ENCODE results near the gene MRPL40. TPM values are rescaled to one million over a fixed set of nuclear protein-coding genes. Genes with fewer than 3 reads are reported as not detected.

The MRPL40 gene
- total and polyA plus RNA-seq, 4 donors: 17.0 to 61.4 (median 32.2) TPM

DNA sequence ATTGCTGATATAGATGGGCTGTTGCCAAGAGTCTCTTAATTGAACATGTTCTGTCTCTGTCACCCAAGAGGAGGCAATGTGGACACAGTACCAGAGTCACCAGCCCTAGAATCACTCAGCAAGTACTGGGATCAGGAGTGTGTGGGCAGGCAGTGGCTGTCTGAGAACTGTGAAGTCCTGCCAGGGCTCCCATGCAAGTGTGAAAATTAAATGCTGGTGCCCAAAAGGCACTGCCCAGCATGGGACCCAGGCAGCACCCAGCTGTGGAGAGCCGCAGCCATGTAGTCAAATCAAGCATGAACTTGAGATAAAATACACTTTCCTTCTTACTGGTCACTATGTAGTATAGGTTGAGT is 20.7 kb upstream of the MRPL40 start:
- 96 to 100% methylated on average over 1 of the region's 1 CpG for WGBS, 2 donors
- H3K27me3 ChIP-seq (ENCODE audit: control insufficient read depth in 3 of 3, insufficient read depth in 3 of 3, low read length in 2 of 3): no peaks in the 10 kb centered on the region
- H3K27ac ChIP-seq (ENCODE audit: low read depth in 1 of 2, low read length in 1 of 2): no peak overlapping the region
- DNase-seq: no peak
- TF ChIP-seq, protein P1, sequence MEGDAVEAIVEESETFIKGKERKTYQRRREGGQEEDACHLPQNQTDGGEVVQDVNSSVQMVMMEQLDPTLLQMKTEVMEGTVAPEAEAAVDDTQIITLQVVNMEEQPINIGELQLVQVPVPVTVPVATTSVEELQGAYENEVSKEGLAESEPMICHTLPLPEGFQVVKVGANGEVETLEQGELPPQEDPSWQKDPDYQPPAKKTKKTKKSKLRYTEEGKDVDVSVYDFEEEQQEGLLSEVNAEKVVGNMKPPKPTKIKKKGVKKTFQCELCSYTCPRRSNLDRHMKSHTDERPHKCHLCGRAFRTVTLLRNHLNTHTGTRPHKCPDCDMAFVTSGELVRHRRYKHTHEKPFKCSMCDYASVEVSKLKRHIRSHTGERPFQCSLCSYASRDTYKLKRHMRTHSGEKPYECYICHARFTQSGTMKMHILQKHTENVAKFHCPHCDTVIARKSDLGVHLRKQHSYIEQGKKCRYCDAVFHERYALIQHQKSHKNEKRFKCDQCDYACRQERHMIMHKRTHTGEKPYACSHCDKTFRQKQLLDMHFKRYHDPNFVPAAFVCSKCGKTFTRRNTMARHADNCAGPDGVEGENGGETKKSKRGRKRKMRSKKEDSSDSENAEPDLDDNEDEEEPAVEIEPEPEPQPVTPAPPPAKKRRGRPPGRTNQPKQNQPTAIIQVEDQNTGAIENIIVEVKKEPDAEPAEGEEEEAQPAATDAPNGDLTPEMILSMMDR (IDR thresholded peaks at IDR 0.05; ENCODE audit: control extremely low read depth, extremely low read depth): no peak
- no peaks in the 10 kb centered on the region for H3K9me3 ChIP-seq (ENCODE audit: control insufficient read depth in 4 of 4, insufficient read depth in 3 of 4, low read length in 3 of 4)
- H3K4me1 ChIP-seq (ENCODE audit: control insufficient read depth in 5 of 5, insufficient read depth in 5 of 5, low read length in 5 of 5): peaks cover 0 to 8% (median 0%) of the 10 kb centered on the region in 5 donors
- H3K4me3 ChIP-seq: no peak overlapping the region
- H3K36me3 ChIP-seq (ENCODE audit: control insufficient read depth in 4 of 4, insufficient read depth in 4 of 4, low read length in 4 of 4): peaks cover 0 to 18% (median 2%) of the 10 kb centered on the region in 4 donors
- no peak for ATAC-seq (ENCODE audit: insufficient read depth, low FRiP score)
- H3K9ac ChIP-seq (ENCODE audit: insufficient read depth in 1 of 2, low read length in 2 of 2): no peak overlapping the region

DNA sequence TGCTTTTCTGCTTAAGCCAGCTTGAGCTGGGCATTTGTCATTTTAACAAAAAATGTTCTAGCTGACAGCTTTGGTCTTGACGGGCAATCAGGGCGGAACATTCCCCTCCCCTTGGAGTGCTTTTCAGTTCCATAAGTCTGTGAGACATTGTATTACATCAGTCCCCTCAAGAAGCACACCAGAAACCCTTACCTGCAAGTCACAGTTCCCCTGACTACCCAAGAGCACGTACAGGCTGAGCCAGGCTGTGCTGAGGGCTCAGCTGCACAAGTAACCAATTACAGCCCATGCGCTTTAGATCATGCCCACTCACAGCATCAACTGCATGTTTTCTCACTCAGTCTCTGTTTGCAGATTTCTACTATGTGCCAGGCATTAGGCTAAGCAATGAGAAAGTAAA is 19.9 kb upstream of the MRPL40 start:
- H3K9me3 ChIP-seq (ENCODE audit: control insufficient read depth in 4 of 4, insufficient read depth in 3 of 4, low read length in 3 of 4): no peaks in the 10 kb centered on the region
- H3K4me3 ChIP-seq: no peak overlapping the region
- 77 to 91% methylated on average over 4 of the region's 4 CpGs for WGBS, 2 donors
- peaks cover 0 to 14% (median 0%) of the 10 kb centered on the region in 4 donors for H3K36me3 ChIP-seq (ENCODE audit: control insufficient read depth in 4 of 4, insufficient read depth in 4 of 4, low read length in 4 of 4)
- DNase-seq (no peak), ATAC-seq (ENCODE audit: insufficient read depth, low FRiP score) (no peak)
- TF ChIP-seq, protein P1 (IDR thresholded peaks at IDR 0.05; ENCODE audit: control extremely low read depth, extremely low read depth): no peak
- no peak overlapping the region for H3K27ac ChIP-seq (ENCODE audit: low read depth in 1 of 2, low read length in 1 of 2)
- peaks cover 0 to 7% (median 0%) of the 10 kb centered on the region in 5 donors for H3K4me1 ChIP-seq (ENCODE audit: control insufficient read depth in 5 of 5, insufficient read depth in 5 of 5, low read length in 5 of 5)
- no peak overlapping the region for H3K9ac ChIP-seq (ENCODE audit: insufficient read depth in 1 of 2, low read length in 2 of 2)
- no peaks in the 10 kb centered on the region for H3K27me3 ChIP-seq (ENCODE audit: control insufficient read depth in 3 of 3, insufficient read depth in 3 of 3, low read length in 2 of 3)

DNA sequence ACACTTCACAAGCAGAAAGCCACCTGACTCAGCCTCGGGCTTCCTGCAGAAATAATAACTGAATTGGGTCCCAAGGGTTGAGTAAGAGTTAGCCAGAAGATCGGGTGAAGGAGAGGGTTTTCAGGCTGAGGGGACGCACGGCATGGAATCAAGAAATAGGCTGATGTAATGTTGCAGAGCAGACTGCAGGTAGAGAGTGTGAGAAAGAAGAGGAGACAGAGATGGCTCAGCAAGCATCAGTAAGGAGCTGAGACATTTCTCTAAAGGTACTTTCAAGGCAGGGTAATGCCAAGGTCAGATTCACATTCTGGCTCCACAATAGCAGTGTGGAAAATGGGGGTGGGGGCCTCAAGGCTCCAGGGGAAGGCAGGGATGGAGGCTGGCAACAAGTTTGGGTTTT is 19.4 kb upstream of the MRPL40 start:
- DNase-seq (no peak), ATAC-seq (ENCODE audit: insufficient read depth, low FRiP score) (no peak)
- H3K27ac ChIP-seq (ENCODE audit: low read depth in 1 of 2, low read length in 1 of 2): no peak overlapping the region
- H3K4me1 ChIP-seq (ENCODE audit: control insufficient read depth in 5 of 5, insufficient read depth in 5 of 5, low read length in 5 of 5): peaks cover 0 to 7% (median 0%) of the 10 kb centered on the region in 5 donors
- no peaks in the 10 kb centered on the region for H3K9me3 ChIP-seq (ENCODE audit: control insufficient read depth in 4 of 4, insufficient read depth in 3 of 4, low read length in 3 of 4)
- H3K4me3 ChIP-seq: no peak overlapping the region
- TF ChIP-seq, protein P1 (IDR thresholded peaks at IDR 0.05; ENCODE audit: control extremely low read depth, extremely low read depth): no peak
- peaks cover 0 to 10% (median 0%) of the 10 kb centered on the region in 4 donors for H3K36me3 ChIP-seq (ENCODE audit: control insufficient read depth in 4 of 4, insufficient read depth in 4 of 4, low read length in 4 of 4)
- H3K27me3 ChIP-seq (ENCODE audit: control insufficient read depth in 3 of 3, insufficient read depth in 3 of 3, low read length in 2 of 3): no peaks in the 10 kb centered on the region
- 75 to 89% methylated on average over 4 of the region's 4 CpGs for WGBS, 2 donors
- no peak overlapping the region for H3K9ac ChIP-seq (ENCODE audit: insufficient read depth in 1 of 2, low read length in 2 of 2)

DNA sequence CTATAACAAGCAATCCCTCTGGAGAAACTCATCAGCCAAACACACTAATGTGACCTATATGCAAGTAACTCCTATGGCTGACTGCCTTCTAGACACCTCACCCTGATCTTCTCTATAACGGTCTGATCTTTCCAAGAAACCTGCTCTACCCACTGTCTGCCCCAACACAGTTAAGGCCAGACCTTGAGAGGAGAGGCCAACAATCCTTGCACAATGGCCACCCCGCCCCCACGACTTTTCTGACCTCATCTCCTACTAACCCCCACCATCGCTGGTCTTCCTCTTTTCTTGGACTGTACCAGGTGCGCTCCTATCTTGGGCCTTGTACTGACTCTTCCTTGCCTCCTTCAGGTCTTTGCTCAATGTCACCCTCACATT is 13.3 kb upstream of the MRPL40 start:
- DNase-seq (no peak), ATAC-seq (ENCODE audit: insufficient read depth, low FRiP score) (no peak)
- Histone ChIP-seq H3K4me3 (no peak overlapping the region), H3K4me1 (ENCODE audit: control insufficient read depth in 5 of 5, insufficient read depth in 5 of 5, low read length in 5 of 5) (peaks cover 0 to 5% (median 0%) of the 10 kb centered on the region in 5 donors), H3K27ac (ENCODE audit: low read depth in 1 of 2, low read length in 1 of 2) (no peak overlapping the region), H3K36me3 (ENCODE audit: control insufficient read depth in 4 of 4, insufficient read depth in 4 of 4, low read length in 4 of 4) (no peaks in the 10 kb centered on the region), H3K9ac (ENCODE audit: insufficient read depth in 1 of 2, low read length in 2 of 2) (no peak overlapping the region), H3K9me3 (ENCODE audit: control insufficient read depth in 4 of 4, insufficient read depth in 3 of 4, low read length in 3 of 4) (no peaks in the 10 kb centered on the region), H3K27me3 (ENCODE audit: control insufficient read depth in 3 of 3, insufficient read depth in 3 of 3, low read length in 2 of 3) (no peaks in the 10 kb centered on the region)
- WGBS, 2 donors: 39 to 72% methylated on average over 5 of the region's 5 CpGs
- TF ChIP-seq, protein P1 (IDR thresholded peaks at IDR 0.05; ENCODE audit: control extremely low read depth, extremely low read depth): no peak
